Mononuclear cell (primary cell): Measurements from ENCODE around the gene TAS1R3. TPM values are rescaled to one million over a fixed set of nuclear protein-coding genes. Genes with fewer than 3 reads are reported as not detected.

Experiments used
- H3K27me3 ChIP-seq: 2 replicates; pipeline ENCODE4 v1.6.0; 2011; ENCODE audit warnings: low read length, control low read depth; ENCODE audit not compliant: insufficient read depth
- H3K4me1 ChIP-seq: 2 replicates; pipeline ENCODE4 v1.5.1; 2011; ENCODE audit warnings: mild to moderate bottlenecking, low read length, control low read depth; ENCODE audit not compliant: insufficient read depth
- H3K4me3 ChIP-seq: 2 replicates; pipeline ENCODE4 v1.5.1; 2011; ENCODE audit warnings: mild to moderate bottlenecking, low read length, moderate library complexity
- H3K9me3 ChIP-seq: 2 replicates; pipeline ENCODE4 v1.5.1; 2011; ENCODE audit warnings: low read depth, mild to moderate bottlenecking, control low read depth, low read length
- total RNA-seq: library from RNA; depleted of rRNA; stranded (reverse); fragments of >200 nt; gene quantifications from one replicate; pipeline ENCODE4 v1.2.3, GENCODE V29; 2012

The TAS1R3 gene
- total RNA-seq, 1 donor: 0.94 TPM

- H3K9me3 ChIP-seq: no peaks in the 10 kb centered on the region
- H3K4me3 ChIP-seq: no peak overlapping the region
- peaks cover 16% of the 10 kb centered on the region for H3K4me1 ChIP-seq
- H3K27me3 ChIP-seq: no peaks in the 10 kb centered on the region
These were observed 14.9 kb downstream of the TAS1R3 start for GRCh38 chr1:1345860-1346500.

GRCh38 chr1:1346501-1346890 is 15.4 kb downstream of the TAS1R3 start:
- H3K4me3 ChIP-seq: no peak overlapping the region
- no peaks in the 10 kb centered on the region for H3K27me3 ChIP-seq
- peaks cover 16% of the 10 kb centered on the region for H3K4me1 ChIP-seq
- no peaks in the 10 kb centered on the region for H3K9me3 ChIP-seq

- no peak overlapping the region for H3K4me3 ChIP-seq
- H3K4me1 ChIP-seq: peaks cover 16% of the 10 kb centered on the region
- H3K27me3 ChIP-seq: no peaks in the 10 kb centered on the region
- no peaks in the 10 kb centered on the region for H3K9me3 ChIP-seq
These were observed 16.0 kb downstream of the TAS1R3 start for GRCh38 chr1:1347026-1347595.

- Histone ChIP-seq H3K4me3 (no peak overlapping the region), H3K4me1 (peaks cover 16% of the 10 kb centered on the region), H3K27me3 (peaks cover 5% of the 10 kb centered on the region), H3K9me3 (no peaks in the 10 kb centered on the region)
These were observed 16.8 kb downstream of the TAS1R3 start for GRCh38 chr1:1347663-1348419.

GRCh38 chr1:1348420-1349255 is 17.6 kb downstream of the TAS1R3 start:
- peaks cover 12% of the 10 kb centered on the region for H3K27me3 ChIP-seq
- peaks cover 20% of the 10 kb centered on the region for H3K4me1 ChIP-seq
- H3K4me3 ChIP-seq: peak overlapping the region; percentile 48
- no peaks in the 10 kb centered on the region for H3K9me3 ChIP-seq

- peaks cover 27% of the 10 kb centered on the region for H3K4me1 ChIP-seq
- H3K27me3 ChIP-seq: peaks cover 17% of the 10 kb centered on the region
- peak within 1 kb of the TSS; percentile 64 for H3K4me3 ChIP-seq
- no peaks in the 10 kb centered on the region for H3K9me3 ChIP-seq
These were observed 18.4 kb downstream of the TAS1R3 start, which contains the start of gene DVL1 for GRCh38 chr1:1349256-1350012. TSS of gene DVL1 (minus strand) at chr1:1349418. CDS start at chr1:1349065, 353 bp downstream.

- H3K9me3 ChIP-seq: no peaks in the 10 kb centered on the region
- no peak overlapping the region for H3K4me3 ChIP-seq
- H3K27me3 ChIP-seq: peaks cover 20% of the 10 kb centered on the region
- peaks cover 30% of the 10 kb centered on the region for H3K4me1 ChIP-seq
These were observed 20.7 kb downstream of the TAS1R3 start for GRCh38 chr1:1351511-1352427.

- peaks cover 20% of the 10 kb centered on the region for H3K27me3 ChIP-seq
- no peak overlapping the region for H3K4me3 ChIP-seq
- H3K4me1 ChIP-seq: peaks cover 23% of the 10 kb centered on the region
- H3K9me3 ChIP-seq: no peaks in the 10 kb centered on the region
These were observed 21.8 kb downstream of the TAS1R3 start for GRCh38 chr1:1352786-1353388.

- H3K27me3 ChIP-seq: peaks cover 20% of the 10 kb centered on the region
- no peak overlapping the region for H3K4me3 ChIP-seq
These were observed 22.5 kb downstream of the TAS1R3 start for GRCh38 chr1:1353389-1354151.

GRCh38 chr1:1354271-1355247 is 23.5 kb downstream of the TAS1R3 start:
- no peak overlapping the region for H3K4me3 ChIP-seq
- peaks cover 27% of the 10 kb centered on the region for H3K4me1 ChIP-seq
- H3K27me3 ChIP-seq: peaks cover 20% of the 10 kb centered on the region
- no peaks in the 10 kb centered on the region for H3K9me3 ChIP-seq

More at GRCh38 chr1:1353389-1354151, 22.5 kb downstream of the TAS1R3 start:
- H3K4me1 ChIP-seq: peaks cover 23% of the 10 kb centered on the region
- no peaks in the 10 kb centered on the region for H3K9me3 ChIP-seq

GRCh38 chr1:1355416-1355815 is 24.3 kb downstream of the TAS1R3 start:
- no peak overlapping the region for H3K4me3 ChIP-seq
- peaks cover 27% of the 10 kb centered on the region for H3K4me1 ChIP-seq
- H3K27me3 ChIP-seq: peaks cover 20% of the 10 kb centered on the region
- H3K9me3 ChIP-seq: no peaks in the 10 kb centered on the region
